Tibial nerve (tissue), 4 donors: ENCODE data around the gene MED16. TPM values are rescaled to one million over a fixed set of nuclear protein-coding genes. Genes with fewer than 3 reads are reported as not detected.

Experiments used
- DNase-seq, 2 donors: peaks; one replicate each; pipeline ENCODE4 v3.0.0-alpha.2; 2019; ENCODE audit warnings: low spot score in 2 of 2
- H3K27ac ChIP-seq, 4 donors: fragments of 200-600 bp; sonication (generic) in 3 of 4; one replicate each; pipeline ENCODE4 v1.5.1; 2017 to 2019; ENCODE audit warnings: mild to moderate bottlenecking in 1 of 4
- H3K27me3 ChIP-seq, 2 donors: fragments of 200-600 bp; sonication (generic) in 1 of 2; one replicate each; pipeline versions ENCODE4 v1.5.1 to v1.6.0; 2017 to 2019
- H3K36me3 ChIP-seq, 3 donors: fragments of 200-600 bp; sonication (generic); one replicate each; pipeline ENCODE4 v1.5.1; 2018 to 2019
- H3K4me1 ChIP-seq, 4 donors: fragments of 200-600 bp; sonication (generic) in 3 of 4; one replicate each; pipeline ENCODE4 v1.5.1; 2017 to 2019
- H3K4me3 ChIP-seq, 4 donors: fragments of 200-600 bp; sonication (generic) in 3 of 4; one replicate each; pipeline ENCODE4 v1.5.1; 2017 to 2019; ENCODE audit warnings: mild to moderate bottlenecking in 1 of 4, moderate library complexity in 1 of 4
- H3K9me3 ChIP-seq, 4 donors: fragments of 200-600 bp; sonication (generic) in 3 of 4; one replicate each; pipeline ENCODE4 v1.5.1; 2017 to 2019
- EP300 ChIP-seq, 2 donors: sonication (generic); formaldehyde crosslinking; IDR thresholded peaks; one replicate each; pipeline ENCODE4 v1.6.1; 2017; ENCODE audit warnings: antibody characterized with exemption in 2 of 2, mild to moderate bottlenecking in 1 of 2
- POLR2A ChIP-seq, 2 donors: fragments of 450-650 bp; IDR thresholded peaks; one replicate each; pipeline ENCODE4 v1.6.1; 2017; ENCODE audit warnings: antibody characterized with exemption in 2 of 2, mild to moderate bottlenecking in 2 of 2, moderate library complexity in 2 of 2
- WGBS, 2 donors: methylation state at CpG; one replicate each; pipeline ENCODE4 v1.1.5; 2018; 5-methylcytosine and 5-hydroxymethylcytosine counted together
- total RNA-seq, 4 donors: library from RNA; depleted of rRNA; stranded (reverse); fragments of >200 nt; gene quantifications; one replicate each; pipeline ENCODE4 v1.1.0, GENCODE V29; 2016
- TF ChIP-seq, protein P1 (sequence below), 5 experiments: fragments of 200-600 bp in 3 of 5; fragments of 450-650 bp in 2 of 5; sonication (generic) in 3 of 5; IDR thresholded peaks; one replicate each; pipeline ENCODE4 v1.5.1; 2016 to 2019; ENCODE audit warnings: antibody characterized with exemption in 5 of 5, mild to moderate bottlenecking in 3 of 5, moderate library complexity in 2 of 5

Gene MED16
- total RNA-seq, 4 donors from 2014 or later = 49.6 to 67.5 (median 53.9) TPM

DNA sequence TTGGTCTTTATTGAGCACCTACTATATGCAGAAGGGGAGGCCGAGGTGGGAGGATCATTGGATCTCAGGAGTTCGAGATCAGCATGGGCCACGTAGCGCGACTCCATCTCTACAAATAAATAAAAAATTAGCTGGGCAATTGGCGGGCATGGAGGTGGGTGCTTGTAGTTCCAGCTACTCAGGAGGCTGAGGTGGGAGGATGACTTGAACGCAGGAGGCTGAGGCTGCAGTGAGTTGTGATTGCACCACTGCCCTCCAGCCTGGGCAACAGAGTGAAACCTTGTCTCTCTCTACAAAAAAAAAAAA lies 29.7 kb downstream of the MED16 start:
- peaks cover 0 to 51% (median 10%) of the 10 kb centered on the region in 4 donors for H3K4me1 ChIP-seq
- 71 to 86% methylated on average over 7 of the region's 7 CpGs for WGBS, 2 donors
- H3K27me3 ChIP-seq = peaks cover 0 to 41% of the 10 kb centered on the region in 2 donors
- no peaks in the 10 kb centered on the region for H3K9me3 ChIP-seq
- DNase-seq = no peak
- H3K27ac ChIP-seq = peak overlapping the region in 1 of 4 donors; percentile 43
- peak overlapping the region in 1 of 4 donors; percentile 17 for H3K4me3 ChIP-seq
- peaks cover 0 to 21% (median 0%) of the 10 kb centered on the region in 3 donors for H3K36me3 ChIP-seq
- TF ChIP-seq POLR2A (IDR thresholded peaks at IDR 0.05) (no peak), EP300 (IDR thresholded peaks at IDR 0.05) (no peak)
- TF ChIP-seq, protein P1, sequence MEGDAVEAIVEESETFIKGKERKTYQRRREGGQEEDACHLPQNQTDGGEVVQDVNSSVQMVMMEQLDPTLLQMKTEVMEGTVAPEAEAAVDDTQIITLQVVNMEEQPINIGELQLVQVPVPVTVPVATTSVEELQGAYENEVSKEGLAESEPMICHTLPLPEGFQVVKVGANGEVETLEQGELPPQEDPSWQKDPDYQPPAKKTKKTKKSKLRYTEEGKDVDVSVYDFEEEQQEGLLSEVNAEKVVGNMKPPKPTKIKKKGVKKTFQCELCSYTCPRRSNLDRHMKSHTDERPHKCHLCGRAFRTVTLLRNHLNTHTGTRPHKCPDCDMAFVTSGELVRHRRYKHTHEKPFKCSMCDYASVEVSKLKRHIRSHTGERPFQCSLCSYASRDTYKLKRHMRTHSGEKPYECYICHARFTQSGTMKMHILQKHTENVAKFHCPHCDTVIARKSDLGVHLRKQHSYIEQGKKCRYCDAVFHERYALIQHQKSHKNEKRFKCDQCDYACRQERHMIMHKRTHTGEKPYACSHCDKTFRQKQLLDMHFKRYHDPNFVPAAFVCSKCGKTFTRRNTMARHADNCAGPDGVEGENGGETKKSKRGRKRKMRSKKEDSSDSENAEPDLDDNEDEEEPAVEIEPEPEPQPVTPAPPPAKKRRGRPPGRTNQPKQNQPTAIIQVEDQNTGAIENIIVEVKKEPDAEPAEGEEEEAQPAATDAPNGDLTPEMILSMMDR (IDR thresholded peaks at IDR 0.05) = no peak

DNA sequence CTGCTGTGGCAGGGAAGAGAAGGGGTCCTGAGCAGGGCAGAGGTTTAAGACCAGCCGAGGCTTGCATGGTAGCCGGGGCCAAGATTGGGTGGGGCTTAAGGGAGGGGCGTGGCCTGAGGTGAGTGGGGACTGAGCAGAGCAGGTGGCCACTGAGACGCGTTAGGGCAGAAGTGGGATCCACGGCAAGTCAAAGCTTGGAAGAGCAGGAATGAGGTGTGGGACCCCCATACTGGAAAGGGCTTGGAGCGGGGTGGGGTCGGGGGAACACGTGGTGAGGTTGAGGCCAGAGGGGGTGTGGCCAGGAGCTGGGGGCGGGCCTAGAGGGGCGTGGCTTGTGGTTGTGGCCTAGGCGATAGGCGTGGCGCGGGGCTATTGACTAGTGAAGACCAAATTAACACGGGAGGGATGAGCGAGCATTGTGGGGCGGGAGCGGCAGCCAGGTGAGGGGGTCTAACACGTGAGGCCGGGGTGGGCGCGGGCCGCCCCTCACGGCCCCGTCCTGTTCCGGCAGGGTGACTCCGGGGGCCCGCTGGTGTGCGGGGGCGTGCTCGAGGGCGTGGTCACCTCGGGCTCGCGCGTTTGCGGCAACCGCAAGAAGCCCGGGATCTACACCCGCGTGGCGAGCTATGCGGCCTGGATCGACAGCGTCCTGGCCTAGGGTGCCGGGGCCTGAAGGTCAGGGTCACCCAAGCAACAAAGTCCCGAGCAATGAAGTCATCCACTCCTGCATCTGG lies 30.2 kb downstream of the MED16 start:
- H3K36me3 ChIP-seq = peaks cover 0 to 16% (median 0%) of the 10 kb centered on the region in 3 donors
- TF ChIP-seq POLR2A (IDR thresholded peaks at IDR 0.05) = no peak
- TF ChIP-seq, protein P1 (IDR thresholded peaks at IDR 0.05) = no peak
- no peak for TF ChIP-seq EP300 (IDR thresholded peaks at IDR 0.05)
- peak overlapping the region in 1 of 4 donors; percentile 6 for H3K4me3 ChIP-seq
- H3K27ac ChIP-seq = peak overlapping the region in 1 of 4 donors; percentile 3
- peaks cover 0 to 42% of the 10 kb centered on the region in 2 donors for H3K27me3 ChIP-seq
- 18 to 27% methylated on average over 25 to 46 of the region's 48 CpGs for WGBS, 2 donors
- peak; percentile 64 to 68 for DNase-seq
- H3K4me1 ChIP-seq = peaks cover 0 to 48% (median 10%) of the 10 kb centered on the region in 4 donors
- H3K9me3 ChIP-seq = no peaks in the 10 kb centered on the region

DNA sequence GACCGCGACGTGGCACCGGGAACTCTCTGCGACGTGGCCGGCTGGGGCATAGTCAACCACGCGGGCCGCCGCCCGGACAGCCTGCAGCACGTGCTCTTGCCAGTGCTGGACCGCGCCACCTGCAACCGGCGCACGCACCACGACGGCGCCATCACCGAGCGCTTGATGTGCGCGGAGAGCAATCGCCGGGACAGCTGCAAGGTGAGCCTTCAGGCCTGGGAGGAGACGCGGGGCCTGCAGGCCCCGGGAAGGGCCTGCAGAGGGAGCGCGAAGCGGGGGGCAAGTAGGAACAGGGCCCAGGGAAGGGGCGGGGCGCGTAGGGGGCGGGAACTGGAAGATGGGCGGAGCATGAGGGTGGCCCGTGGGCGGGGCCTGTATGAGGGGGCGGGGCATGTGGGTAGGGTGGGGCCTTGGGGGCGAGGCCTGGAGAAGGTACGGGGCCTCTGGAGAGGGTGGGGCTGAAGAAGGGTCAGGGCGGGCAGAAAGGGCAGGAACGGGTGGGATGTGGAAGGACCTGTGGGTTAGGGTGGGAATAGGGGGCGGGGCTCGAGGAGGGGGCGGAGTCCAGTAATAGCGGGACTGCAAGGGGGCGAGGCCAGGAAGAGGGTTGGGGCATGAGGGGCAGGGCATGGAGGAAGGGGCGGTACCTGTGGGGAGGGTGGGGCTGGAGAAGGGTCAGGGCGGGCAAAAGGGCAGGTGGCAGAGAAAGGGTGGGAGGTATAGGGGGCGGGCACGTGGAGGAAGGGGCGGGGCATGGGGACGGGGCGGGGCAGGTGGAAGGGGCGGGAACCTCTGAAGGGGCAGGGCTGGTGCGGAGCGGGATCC lies 31.0 kb downstream of the MED16 start:
- Histone ChIP-seq H3K9me3 (no peaks in the 10 kb centered on the region), H3K36me3 (peaks cover 0 to 8% (median 0%) of the 10 kb centered on the region in 3 donors), H3K4me1 (peaks cover 0 to 48% (median 10%) of the 10 kb centered on the region in 4 donors), H3K27me3 (peaks cover 0 to 42% of the 10 kb centered on the region in 2 donors), H3K4me3 (peak overlapping the region in 2 of 4 donors; percentile 32 to 53), H3K27ac (peak overlapping the region in 2 of 4 donors; percentile 3 to 54)
- no peak for TF ChIP-seq POLR2A (IDR thresholded peaks at IDR 0.05)
- TF ChIP-seq, protein P1 (IDR thresholded peaks at IDR 0.05) = no peak
- TF ChIP-seq EP300 (IDR thresholded peaks at IDR 0.05) = no peak
- WGBS, 2 donors = 27 to 34% methylated on average over 48 to 58 of the region's 60 CpGs
- DNase-seq = no peak

DNA sequence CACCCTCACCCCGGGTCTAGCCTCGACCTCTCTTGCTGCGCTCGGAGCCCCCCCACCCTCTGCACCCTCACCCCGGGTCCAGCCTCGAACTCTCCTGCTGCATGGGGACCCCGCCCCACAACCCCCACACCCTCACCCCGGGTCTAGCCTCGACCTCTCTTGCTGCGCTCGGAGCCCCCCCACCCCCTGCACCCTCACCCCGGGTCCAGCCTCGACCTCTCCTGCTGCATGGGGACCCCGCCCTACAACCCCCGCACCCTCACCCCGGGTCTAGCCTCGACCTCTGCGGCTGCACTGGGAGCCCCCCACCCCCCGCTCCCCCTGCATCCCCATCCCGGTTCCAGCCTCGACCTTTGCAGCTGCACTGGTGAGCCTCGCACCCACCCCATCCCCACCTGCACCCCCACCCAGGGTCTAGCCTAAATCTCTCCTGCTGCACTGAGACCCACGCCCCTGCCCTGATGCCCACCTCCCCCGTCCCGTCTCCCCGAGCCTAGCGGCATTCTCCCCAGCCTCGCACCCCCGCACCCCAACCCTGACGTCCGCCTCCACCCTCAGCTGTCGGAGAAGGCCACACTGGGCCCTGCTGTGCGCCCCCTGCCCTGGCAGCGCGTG lies 31.7 kb downstream of the MED16 start:
- TF ChIP-seq EP300 (IDR thresholded peaks at IDR 0.05) = no peak
- H3K4me3 ChIP-seq = peak overlapping the region in 3 of 4 donors; percentile 15 to 53 (median 32)
- H3K9me3 ChIP-seq = no peaks in the 10 kb centered on the region
- WGBS, 2 donors = 56 to 70% methylated on average over 19 to 30 of the region's 35 CpGs
- peaks cover 0 to 8% (median 0%) of the 10 kb centered on the region in 3 donors for H3K36me3 ChIP-seq
- no peak overlapping the region for H3K27ac ChIP-seq
- DNase-seq = no peak
- H3K4me1 ChIP-seq = peaks cover 0 to 48% (median 10%) of the 10 kb centered on the region in 4 donors
- H3K27me3 ChIP-seq = peaks cover 0 to 48% of the 10 kb centered on the region in 2 donors
